Parathyroid adenoma (tissue), 2 donors: ENCODE results near the gene TNK1.

ENCODE experiments used
- H2AFZ ChIP-seq: fragments of 300-600 bp; sonication (generic); one replicate; pipeline ENCODE4 v1.7.0; 2017; ENCODE audit warnings: antibody characterized with exemption, mild to moderate bottlenecking
- H3K27ac ChIP-seq: fragments of 300-600 bp; sonication (generic); one replicate; pipeline ENCODE4 v1.7.0; 2017
- H3K27me3 ChIP-seq: fragments of 300-600 bp; sonication (generic); one replicate; pipeline ENCODE4 v1.7.0; 2017; ENCODE audit warnings: low read length; ENCODE audit not compliant: control insufficient read depth, insufficient read depth
- H3K36me3 ChIP-seq: fragments of 300-600 bp; sonication (generic); one replicate; pipeline ENCODE4 v1.7.0; 2017; ENCODE audit warnings: low read length; ENCODE audit not compliant: control insufficient read depth, insufficient read depth
- H3K4me1 ChIP-seq: fragments of 300-600 bp; sonication (generic); one replicate; pipeline ENCODE4 v1.7.0; 2017; ENCODE audit warnings: control low read depth
- H3K4me2 ChIP-seq: fragments of 300-600 bp; sonication (generic); one replicate; pipeline ENCODE4 v1.7.0; 2017; ENCODE audit warnings: low read length
- H3K4me3 ChIP-seq: fragments of 300-600 bp; sonication (generic); one replicate; pipeline ENCODE4 v1.7.0; 2017; ENCODE audit warnings: low read depth, low read length
- H3K79me2 ChIP-seq: fragments of 300-600 bp; sonication (generic); one replicate; pipeline ENCODE4 v1.7.0; 2017; ENCODE audit warnings: control low read depth
- H3K9ac ChIP-seq: fragments of 300-600 bp; sonication (generic); one replicate; pipeline ENCODE4 v1.7.0; 2017; ENCODE audit warnings: mild to moderate bottlenecking
- H3K9me3 ChIP-seq: fragments of 300-600 bp; sonication (generic); one replicate; pipeline ENCODE4 v1.7.0; 2017; ENCODE audit warnings: low read length; ENCODE audit not compliant: control insufficient read depth
- TF ChIP-seq, protein P1 (sequence below): fragments of 300-600 bp; sonication (generic); IDR thresholded peaks from one replicate; pipeline ENCODE4 v1.7.0; 2017; ENCODE audit warnings: antibody characterized with exemption, mild to moderate bottlenecking
- donor health status: primary hyperparathyroidism.

Gene TNK1

DNA sequence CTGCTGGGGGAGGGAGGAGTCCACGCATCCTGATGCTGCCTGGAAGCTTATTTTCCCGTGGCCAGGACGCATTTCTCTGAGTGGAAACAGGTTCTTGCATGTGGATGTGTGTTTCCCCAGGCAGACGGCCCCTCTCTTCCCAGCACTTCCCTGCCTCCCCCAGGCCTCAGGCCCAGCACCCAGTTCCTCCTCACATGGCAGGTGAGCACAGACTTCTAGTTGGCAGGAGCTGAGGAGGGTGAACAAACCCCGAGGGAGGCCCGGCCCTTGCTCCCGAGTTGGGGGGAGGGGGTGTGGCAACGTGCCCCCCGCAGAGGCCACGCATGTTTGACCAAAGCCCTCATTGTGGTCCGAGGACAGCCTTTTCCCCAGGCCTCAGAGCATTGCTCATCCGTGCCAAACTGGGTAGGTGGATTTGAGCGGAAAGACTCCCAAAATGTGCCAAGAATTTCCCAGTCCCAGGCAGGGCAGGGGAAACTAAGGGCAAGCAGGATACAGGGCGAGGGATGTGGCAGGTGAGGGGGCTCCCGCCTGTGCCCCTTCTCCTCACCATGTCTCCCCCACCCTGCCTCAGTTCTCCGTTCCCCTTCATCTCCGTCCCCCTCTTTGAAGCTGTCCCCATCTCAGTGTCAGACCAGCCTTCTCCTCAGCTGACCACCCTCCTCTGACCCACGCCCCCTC lies 37.7 kb downstream of the TNK1 start:
- Histone ChIP-seq H3K27me3 (no peaks in the 10 kb centered on the region), H3K4me1 (no peaks in the 10 kb centered on the region), H3K4me2 (no peak overlapping the region), H3K27ac (no peak overlapping the region), H2AFZ (no peak overlapping the region), H3K36me3 (no peaks in the 10 kb centered on the region), H3K4me3 (no peak overlapping the region), H3K9ac (no peak overlapping the region), H3K9me3 (no peaks in the 10 kb centered on the region), H3K79me2 (no peaks in the 10 kb centered on the region)
- TF ChIP-seq, protein P1, sequence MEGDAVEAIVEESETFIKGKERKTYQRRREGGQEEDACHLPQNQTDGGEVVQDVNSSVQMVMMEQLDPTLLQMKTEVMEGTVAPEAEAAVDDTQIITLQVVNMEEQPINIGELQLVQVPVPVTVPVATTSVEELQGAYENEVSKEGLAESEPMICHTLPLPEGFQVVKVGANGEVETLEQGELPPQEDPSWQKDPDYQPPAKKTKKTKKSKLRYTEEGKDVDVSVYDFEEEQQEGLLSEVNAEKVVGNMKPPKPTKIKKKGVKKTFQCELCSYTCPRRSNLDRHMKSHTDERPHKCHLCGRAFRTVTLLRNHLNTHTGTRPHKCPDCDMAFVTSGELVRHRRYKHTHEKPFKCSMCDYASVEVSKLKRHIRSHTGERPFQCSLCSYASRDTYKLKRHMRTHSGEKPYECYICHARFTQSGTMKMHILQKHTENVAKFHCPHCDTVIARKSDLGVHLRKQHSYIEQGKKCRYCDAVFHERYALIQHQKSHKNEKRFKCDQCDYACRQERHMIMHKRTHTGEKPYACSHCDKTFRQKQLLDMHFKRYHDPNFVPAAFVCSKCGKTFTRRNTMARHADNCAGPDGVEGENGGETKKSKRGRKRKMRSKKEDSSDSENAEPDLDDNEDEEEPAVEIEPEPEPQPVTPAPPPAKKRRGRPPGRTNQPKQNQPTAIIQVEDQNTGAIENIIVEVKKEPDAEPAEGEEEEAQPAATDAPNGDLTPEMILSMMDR: no peak

DNA sequence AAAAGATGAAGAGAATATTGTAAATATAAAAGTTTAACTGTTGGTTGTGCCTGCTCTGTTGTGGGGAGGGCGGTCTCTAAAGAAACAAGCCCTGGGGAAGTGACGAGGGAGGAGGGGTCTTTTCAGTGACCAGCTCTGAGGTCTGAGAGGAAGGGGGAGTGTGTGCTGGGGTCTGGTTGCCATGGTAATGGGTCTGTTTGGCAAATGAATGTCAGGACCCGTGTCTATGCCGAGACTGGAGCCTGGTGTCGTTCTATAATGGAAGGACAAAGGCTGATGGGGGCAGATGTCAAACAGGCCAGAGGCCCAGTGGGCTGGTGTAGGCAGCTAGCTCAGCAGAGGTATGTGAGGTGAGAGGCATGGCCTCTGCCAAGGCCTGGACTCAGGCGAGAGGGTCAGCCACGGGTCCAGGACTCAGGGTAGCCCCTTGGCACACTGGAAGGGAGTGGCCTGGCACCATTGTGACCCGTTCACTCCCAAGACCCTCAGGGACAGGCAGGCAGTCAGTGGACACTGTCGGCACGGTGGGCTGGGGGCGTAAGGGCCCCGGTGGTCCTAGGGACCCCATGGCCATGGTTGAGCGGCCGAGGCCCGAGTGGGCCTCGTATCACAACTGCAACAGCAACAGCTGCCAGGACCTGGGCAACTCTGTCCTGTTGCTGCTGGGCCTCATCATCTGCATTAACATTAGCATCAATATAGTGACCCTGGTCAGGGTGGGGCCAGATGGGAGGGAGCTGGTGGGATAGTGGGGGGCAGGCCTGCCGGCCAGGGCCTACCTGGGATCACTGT lies 39.1 kb downstream of the TNK1 start, which contains the start of gene SPEM1:
Gene SPEM1, plus strand, starts transcription at position 506 of the 792 bp plus-strand sequence. Its CDS starts 61 bp downstream, at position 567.
- H3K4me3 ChIP-seq: no peak within 1 kb of the TSS
- no peak within 1 kb of the TSS for H2AFZ ChIP-seq
- H3K27ac ChIP-seq: no peak within 1 kb of the TSS
- no peak within 1 kb of the TSS for H3K9ac ChIP-seq
- H3K27me3 ChIP-seq: no peaks in the 10 kb centered on the region
- no peaks in the 10 kb centered on the region for H3K4me1 ChIP-seq
- no peaks in the 10 kb centered on the region for H3K79me2 ChIP-seq
- no peak within 1 kb of the TSS for H3K4me2 ChIP-seq
- H3K36me3 ChIP-seq: no peaks in the 10 kb centered on the region
- TF ChIP-seq, protein P1: no peak
- no peaks in the 10 kb centered on the region for H3K9me3 ChIP-seq

DNA sequence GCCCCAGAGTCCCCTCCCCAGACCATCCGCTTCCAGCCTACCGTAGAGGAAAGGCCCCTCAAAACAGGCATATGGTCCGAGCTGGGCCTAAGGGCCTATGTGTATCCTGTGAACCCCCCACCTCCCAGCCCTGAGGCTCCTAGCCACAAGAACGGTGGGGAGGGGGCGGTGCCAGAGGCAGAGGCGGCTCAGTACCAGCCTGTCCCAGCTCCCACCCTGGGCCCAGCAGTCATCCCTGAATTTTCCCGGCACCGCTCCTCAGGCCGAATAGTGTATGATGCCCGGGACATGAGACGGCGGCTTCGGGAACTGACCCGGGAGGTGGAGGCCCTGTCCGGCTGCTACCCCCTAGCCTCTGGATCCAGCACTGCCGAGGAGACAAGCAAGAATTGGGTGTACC lies 40.3 kb downstream of the TNK1 start:
- H3K4me2 ChIP-seq: no peak overlapping the region

DNA sequence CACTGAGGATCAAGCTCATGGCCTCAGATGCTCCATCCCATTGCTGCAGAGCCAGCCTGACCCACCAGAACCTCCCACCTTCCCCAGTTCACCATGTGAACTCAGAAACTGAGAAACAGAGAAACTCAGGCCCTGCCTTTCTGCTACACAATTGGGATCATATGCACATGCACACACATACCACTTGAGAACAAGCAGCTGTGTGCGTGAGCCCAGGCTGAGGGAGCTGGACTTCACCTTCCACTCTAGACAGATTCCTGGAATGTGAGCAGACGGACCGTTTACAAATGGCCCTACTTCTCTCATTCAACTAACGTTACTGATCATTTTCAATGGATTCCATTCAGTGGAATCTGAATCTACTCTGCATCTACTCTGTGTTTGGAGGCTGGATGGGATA lies 42.8 kb downstream of the TNK1 start:
- Histone ChIP-seq H3K27ac (no peak overlapping the region), H3K9ac (no peak overlapping the region), H3K4me2 (no peak overlapping the region), H3K4me1 (no peaks in the 10 kb centered on the region), H3K9me3 (no peaks in the 10 kb centered on the region), H3K36me3 (no peaks in the 10 kb centered on the region), H3K4me3 (no peak overlapping the region), H3K27me3 (no peaks in the 10 kb centered on the region), H2AFZ (no peak overlapping the region), H3K79me2 (no peaks in the 10 kb centered on the region)
- TF ChIP-seq, protein P1: no peak

More for the DNA sequence above, 40.3 kb downstream of the TNK1 start:
- no peak overlapping the region for H2AFZ ChIP-seq
- H3K9me3 ChIP-seq: no peaks in the 10 kb centered on the region
- no peaks in the 10 kb centered on the region for H3K79me2 ChIP-seq
- TF ChIP-seq, protein P1: no peak
- H3K4me3 ChIP-seq: no peak overlapping the region
- no peaks in the 10 kb centered on the region for H3K4me1 ChIP-seq
- H3K36me3 ChIP-seq: no peaks in the 10 kb centered on the region
- no peak overlapping the region for H3K27ac ChIP-seq
- H3K9ac ChIP-seq: no peak overlapping the region
- no peaks in the 10 kb centered on the region for H3K27me3 ChIP-seq
